Measurements from ENCODE around the gene LRP8.

- TF ChIP-seq TAF1 (IDR thresholded peaks at IDR 0.05; ENCODE audit: borderline replicate concordance, insufficient read depth, low read length) (no peak), SIN3A (IDR thresholded peaks at IDR 0.05; ENCODE audit: borderline replicate concordance, insufficient read depth, low read length) (no peak), POLR2AphosphoS5 (IDR thresholded peaks at IDR 0.05; ENCODE audit: low read depth, low read length) (no peak)
Observed at GRCh38 chr1:53339736-53340635, 12.1 kb upstream of the LRP8 start.
